ENCODE data around the gene MRPS7.
A peak's percentile ranks its signal among the peaks of the same experiment; 100 is the strongest.
"Not testable (repeated sequence)": the region's sequence is repeated elsewhere in the genome, so short reads cannot be mapped to it uniquely, and the experiment has no call there.

MRPS7 gene

GRCh38 chr17:75249564-75249963 lies 12.1 kb upstream of the MRPS7 start (continued):
- TF ChIP-seq PRDM10 (tag by site-specific recombination; IDR thresholded peaks at IDR 0.05): peak; percentile 72
- no peak for TF ChIP-seq HOXA7 (CRISPR knock-in tag; IDR thresholded peaks at IDR 0.05; ENCODE audit: borderline replicate concordance)
- no peak for TF ChIP-seq ZNF23 (tag by site-specific recombination; IDR thresholded peaks at IDR 0.05; ENCODE audit: borderline replicate concordance)
- no peak for TF ChIP-seq ZEB2 (tag by site-specific recombination; IDR thresholded peaks at IDR 0.05)
- TF ChIP-seq PRDM1 (tag by site-specific recombination; IDR thresholded peaks at IDR 0.05): peak; percentile 91
- TF ChIP-seq MYNN (tag by site-specific recombination; IDR thresholded peaks at IDR 0.05; ENCODE audit: borderline replicate concordance): no peak

GRCh38 chr17:75250009-75250471 lies 11.6 kb upstream of the MRPS7 start:
- no peak for TF ChIP-seq ZNF776 (tag by site-specific recombination; IDR thresholded peaks at IDR 0.05; ENCODE audit: borderline replicate concordance)
- TF ChIP-seq ZNF426 (tag by site-specific recombination; IDR thresholded peaks at IDR 0.05): no peak
- peak; percentile 96 for TF ChIP-seq ZFHX2 (tag by site-specific recombination; conservative IDR thresholded peaks at IDR 0.05)
- peak; percentile 94 for TF ChIP-seq EGR2 (tag by site-specific recombination; IDR thresholded peaks at IDR 0.05; ENCODE audit: low read depth)
- TF ChIP-seq PRDM10 (tag by site-specific recombination; IDR thresholded peaks at IDR 0.05): peak; percentile 56
- no peak for TF ChIP-seq ZNF600 (tag by site-specific recombination; IDR thresholded peaks at IDR 0.05)
- TF ChIP-seq ZNF366 (tag by site-specific recombination; conservative IDR thresholded peaks at IDR 0.05): peak; percentile 38; the same call in 1 of the 2 replicates
- CTCF ChIA-PET: interaction anchor here (0.6 to 6.6 kb wide), 10 partner anchors 10 to 1819 kb away, joined by 3 to 71 read pairs (median 6); partner anchors contain the start of gene MIF4GD
- H3K27ac ChIP-seq (ENCODE audit: extremely low read depth, low read depth, low read length): peak overlapping the region; percentile 3; the same call in 1 of the 2 replicates
- H3K9me3 ChIP-seq (ENCODE audit: control insufficient read depth, insufficient read depth, low read depth, low read length): no peaks in the 10 kb centered on the region
- POLR2A ChIA-PET: interaction anchor here (0.7 to 3.0 kb wide), 6 partner anchors 10 to 39 kb away, joined by 3 to 12 read pairs (median 5); partner anchors contain the start of genes GGA3, MIF4GD, MRPS7 and SLC25A19
- peaks cover 9 to 24% of the 10 kb centered on the region in 2 experiments; a peak in 2 of 3 replicates for H3K36me3 ChIP-seq (ENCODE audit: control insufficient read depth in 2 of 2, insufficient read depth in 1 of 2, low read length in 2 of 2)
- no peak overlapping the region for H3K4me3 ChIP-seq (ENCODE audit: low read depth, low read length)
- peaks cover 6% of the 10 kb centered on the region for H3K4me1 ChIP-seq (ENCODE audit: control insufficient read depth, insufficient read depth, low read length)

GRCh38 chr17:75252039-75252816 lies 9.5 kb upstream of the MRPS7 start:
- peaks cover 6% of the 10 kb centered on the region for H3K4me1 ChIP-seq (ENCODE audit: control insufficient read depth, insufficient read depth, low read length)
- H3K4me3 ChIP-seq (ENCODE audit: low read depth, low read length): no peak overlapping the region
- H3K9me3 ChIP-seq (ENCODE audit: control insufficient read depth, insufficient read depth, low read depth, low read length): no peaks in the 10 kb centered on the region
- CTCF ChIA-PET: interaction anchor here (6.6 kb wide), 1 partner anchor 13 kb away, joined by 71 read pairs; no protein-coding TSS in a partner anchor
- TF ChIP-seq ZFHX2 (tag by site-specific recombination; conservative IDR thresholded peaks at IDR 0.05): 0 out of 2 replicates have a peak, but pooled peaks have one; percentile 14
- TF ChIP-seq ZNF114 (tag by site-specific recombination; IDR thresholded peaks at IDR 0.05): no peak
- TF ChIP-seq ZNF121 (tag by site-specific recombination; IDR thresholded peaks at IDR 0.05): 0 out of 2 replicates have a peak, but pooled peaks have one; percentile 39
- POLR2A ChIA-PET: interaction anchor here (0.9 to 1.2 kb wide), 2 partner anchors 8 to 9 kb away, joined by 3 to 4 read pairs; partner anchors contain the start of genes GGA3 and MRPS7
- H3K27ac ChIP-seq (ENCODE audit: extremely low read depth, low read depth, low read length): no peak overlapping the region
- peaks cover 0 to 6% of the 10 kb centered on the region in 2 experiments; a peak in 2 of 3 replicates for H3K36me3 ChIP-seq (ENCODE audit: control insufficient read depth in 2 of 2, insufficient read depth in 1 of 2, low read length in 2 of 2)

- CTCF ChIA-PET: interaction anchor here (1.2 kb wide), 1 partner anchor 16 kb away, joined by 5 read pairs; no protein-coding TSS in a partner anchor
- H3K4me1 ChIP-seq (ENCODE audit: control insufficient read depth, insufficient read depth, low read length); H3K27ac ChIP-seq (ENCODE audit: extremely low read depth, low read depth, low read length); POLR2A ChIA-PET; H3K4me3 ChIP-seq (ENCODE audit: low read depth, low read length); H3K36me3 ChIP-seq (ENCODE audit: control insufficient read depth in 2 of 2, insufficient read depth in 1 of 2, low read length in 2 of 2); H3K9me3 ChIP-seq (ENCODE audit: control insufficient read depth, insufficient read depth, low read depth, low read length): not testable (repeated sequence)
Measured at GRCh38 chr17:75255954-75256698, 5.6 kb upstream of the MRPS7 start.

GRCh38 chr17:75257228-75257627 lies 4.5 kb upstream of the MRPS7 start:
- POLR2A ChIA-PET; H3K4me1 ChIP-seq (ENCODE audit: control insufficient read depth, insufficient read depth, low read length); H3K4me3 ChIP-seq (ENCODE audit: low read depth, low read length); H3K9me3 ChIP-seq (ENCODE audit: control insufficient read depth, insufficient read depth, low read depth, low read length); H3K36me3 ChIP-seq (ENCODE audit: control insufficient read depth in 2 of 2, insufficient read depth in 1 of 2, low read length in 2 of 2); H3K27ac ChIP-seq (ENCODE audit: extremely low read depth, low read depth, low read length): not testable (repeated sequence)
- CTCF ChIA-PET: interaction anchor here (1.2 kb wide), 1 partner anchor 17 kb away, joined by 5 read pairs; no protein-coding TSS in a partner anchor

Data from HEK293 (cell line).